Subcutaneous preadipocyte (primary cell): ENCODE results near the gene SASH1. TPM values are rescaled to one million over a fixed set of nuclear protein-coding genes. Genes with fewer than 3 reads are reported as not detected.

ENCODE experiments used
- small RNA-seq: library from RNA; depleted of rRNA; stranded (forward); fragments of <200 nt; gene quantifications from one replicate; pipeline ENCODE3, GENCODE V24; 2012
- total RNA-seq: library from RNA; depleted of rRNA; stranded (reverse); fragments of >200 nt; gene quantifications from 2 replicates; pipeline ENCODE4 v1.2.3, GENCODE V29; 2012

The SASH1 gene
- total RNA-seq, result 97.7 and 115 TPM in 2 replicates

GRCh38 chr6:148342350-148343046 lies at the start of gene SASH1:
SASH1 (plus strand) TSS chr6:148342838; CDS start chr6:148343068, 230 bp downstream.

Small RNA genes within 50 kb of the gene (small RNA-seq; reads per million reads assigned to genes)
- gene SNRPEP6, result not detected
